Kasumi-1 (cell line): Measurements from ENCODE around the gene CLEC2L.
"Not testable (repeated sequence)": the region's sequence is repeated elsewhere in the genome, so short reads cannot be mapped to it uniquely, and the experiment has no call there.

Experiments
- DNase-seq, 2 experiments: peaks; one replicate each; lab custom pipeline; 2025; lab: John Stamatoyannopoulos, UW

The CLEC2L gene

GRCh38 chr7:139523968-139524815, 707 bp downstream of the CLEC2L start:
- DNase-seq: no peak

- DNase-seq: no peak
Observed at GRCh38 chr7:139525239-139525638, 1.8 kb downstream of the CLEC2L start.

GRCh38 chr7:139525750-139526149, 2.3 kb downstream of the CLEC2L start:
- DNase-seq: no peak

DNA sequence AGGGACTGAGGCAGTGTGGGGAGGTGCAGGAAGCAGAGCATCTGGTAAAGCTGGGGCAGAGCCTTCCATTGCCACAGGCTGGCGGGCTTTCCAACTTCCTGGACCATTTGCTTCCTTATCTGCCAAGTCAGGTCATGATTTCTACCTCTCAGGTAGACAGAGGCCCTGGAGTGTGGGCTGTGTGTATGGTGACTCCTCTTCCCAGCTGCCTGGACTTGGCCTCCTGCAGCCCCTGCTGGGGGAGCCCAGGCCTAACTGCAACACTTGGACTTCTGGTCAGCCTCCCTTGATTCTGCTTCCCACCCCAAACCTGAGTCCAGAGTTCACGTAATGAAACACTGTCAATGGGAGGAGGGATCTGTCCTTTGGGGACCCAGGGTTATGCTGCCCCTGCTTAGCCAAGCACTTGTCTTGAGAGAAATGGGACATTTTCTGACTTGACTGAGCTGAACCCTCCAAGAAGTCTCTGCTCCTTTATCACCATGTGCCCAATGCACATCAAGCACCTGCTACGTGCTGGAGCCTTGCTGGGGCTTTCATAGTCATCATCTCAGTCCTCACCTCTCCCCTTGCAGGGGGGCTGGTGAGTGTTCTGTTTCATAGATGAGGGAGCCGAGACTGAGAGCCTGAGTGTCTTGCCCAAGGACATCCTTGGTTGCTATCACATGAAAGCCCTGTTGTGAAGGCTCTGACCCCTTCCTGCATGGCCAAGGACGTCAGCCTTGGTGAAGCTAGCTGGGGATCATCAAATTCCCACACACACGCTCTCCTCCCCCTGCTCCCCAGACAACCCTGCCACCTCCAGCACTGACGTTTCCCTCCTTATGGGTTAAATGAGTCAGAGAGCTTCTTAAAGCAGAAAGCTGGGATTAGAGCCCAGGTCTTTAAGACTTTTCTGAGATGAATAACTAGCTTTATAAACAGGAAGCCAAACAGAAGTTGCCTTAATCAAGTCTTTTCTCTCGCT, 3.4 kb downstream of the CLEC2L start:
- DNase-seq: no peak

DNA sequence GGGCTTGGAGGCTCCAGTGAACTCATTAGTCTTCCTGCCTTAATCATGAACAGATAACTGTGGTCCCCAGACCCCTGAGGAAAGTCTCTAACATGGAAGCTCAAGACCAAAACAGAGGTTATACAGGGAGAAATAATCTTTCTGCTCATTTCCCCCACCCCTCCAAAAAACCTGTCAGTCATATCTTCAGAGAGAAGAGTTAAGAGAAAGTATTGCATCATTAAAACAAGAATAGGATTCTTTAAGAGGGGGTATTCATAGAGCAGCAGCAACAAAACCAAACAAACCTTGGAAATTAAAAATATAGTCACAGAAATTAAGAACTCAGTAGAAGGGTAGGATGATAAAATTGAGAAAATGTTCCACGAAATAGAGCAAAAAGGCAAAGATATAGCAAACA, 7.6 kb downstream of the CLEC2L start:
- no peak for DNase-seq

GRCh38 chr7:139532636-139533155, 9.2 kb downstream of the CLEC2L start:
- no peak for DNase-seq

- DNase-seq: no peak
Observed at GRCh38 chr7:139534096-139534495, 10.6 kb downstream of the CLEC2L start.

DNA sequence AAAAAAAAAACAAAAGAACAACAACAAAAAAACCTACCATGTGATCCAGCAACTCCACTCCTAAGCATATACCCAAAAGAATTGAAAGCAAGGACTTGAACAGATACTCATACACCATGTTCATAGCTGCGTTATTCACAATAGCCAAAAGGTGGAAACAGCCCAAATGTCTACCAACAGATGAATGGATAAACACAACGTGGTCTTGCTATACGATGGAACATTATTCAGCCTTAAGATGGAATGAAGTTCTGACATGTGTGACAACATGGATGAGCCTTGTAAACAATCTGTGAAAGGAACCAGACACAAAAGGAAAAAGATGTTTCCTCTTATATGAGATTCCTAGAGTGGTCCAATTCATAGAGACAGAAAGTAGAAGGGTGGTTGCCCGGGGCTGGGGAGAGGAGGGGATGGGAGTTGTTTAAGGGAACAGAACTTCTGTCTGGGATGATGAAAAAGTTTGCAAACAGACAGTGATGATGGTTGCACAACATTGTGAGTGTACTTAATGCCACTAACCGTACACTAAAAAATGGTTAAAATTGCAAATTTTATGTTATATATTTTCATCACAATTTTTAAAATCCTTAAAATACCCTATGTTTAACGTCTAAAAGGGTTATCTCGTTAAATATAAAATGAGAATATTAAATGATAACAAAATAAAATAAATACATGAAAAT, 11.6 kb downstream of the CLEC2L start:
- no peak for DNase-seq

GRCh38 chr7:139536152-139536551, 12.7 kb downstream of the CLEC2L start:
- DNase-seq: no peak

DNA sequence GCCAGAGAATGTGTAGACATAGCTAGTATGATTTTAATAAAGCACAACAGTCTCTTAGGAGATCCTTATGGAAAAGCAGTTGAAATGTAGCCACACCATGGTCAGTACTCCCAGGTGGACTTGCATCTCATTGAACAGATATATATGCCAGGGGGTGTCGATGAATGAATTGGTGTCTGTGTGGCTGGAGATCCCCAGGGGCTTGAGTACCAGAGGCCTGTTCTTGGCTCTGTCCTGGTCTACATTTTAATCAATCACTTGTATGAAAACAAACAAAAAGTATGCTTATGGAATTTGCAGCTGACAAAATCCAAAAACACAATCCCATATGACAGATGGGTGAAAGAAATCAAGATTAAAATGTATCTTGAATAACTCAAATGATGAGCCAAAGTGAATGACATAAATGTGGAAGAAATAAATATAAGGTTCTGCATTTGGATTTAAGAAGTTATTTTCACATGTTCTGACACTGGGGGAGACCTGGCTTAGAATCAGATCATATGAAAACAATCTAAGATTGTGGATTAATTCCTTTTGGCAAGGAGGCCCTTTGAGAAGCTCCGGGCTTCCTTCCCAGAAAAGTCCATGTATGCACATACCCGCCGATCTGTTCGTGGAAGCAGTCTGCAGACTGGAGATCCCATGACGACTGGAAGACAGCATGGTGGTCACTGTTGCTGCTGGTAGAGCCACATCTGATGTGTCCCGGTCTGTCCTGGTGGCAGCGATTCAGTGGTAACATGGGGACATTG, 15.6 kb downstream of the CLEC2L start:
- DNase-seq: no peak

- DNase-seq: no peak
Observed at GRCh38 chr7:139540203-139540602, 16.7 kb downstream of the CLEC2L start.

DNA sequence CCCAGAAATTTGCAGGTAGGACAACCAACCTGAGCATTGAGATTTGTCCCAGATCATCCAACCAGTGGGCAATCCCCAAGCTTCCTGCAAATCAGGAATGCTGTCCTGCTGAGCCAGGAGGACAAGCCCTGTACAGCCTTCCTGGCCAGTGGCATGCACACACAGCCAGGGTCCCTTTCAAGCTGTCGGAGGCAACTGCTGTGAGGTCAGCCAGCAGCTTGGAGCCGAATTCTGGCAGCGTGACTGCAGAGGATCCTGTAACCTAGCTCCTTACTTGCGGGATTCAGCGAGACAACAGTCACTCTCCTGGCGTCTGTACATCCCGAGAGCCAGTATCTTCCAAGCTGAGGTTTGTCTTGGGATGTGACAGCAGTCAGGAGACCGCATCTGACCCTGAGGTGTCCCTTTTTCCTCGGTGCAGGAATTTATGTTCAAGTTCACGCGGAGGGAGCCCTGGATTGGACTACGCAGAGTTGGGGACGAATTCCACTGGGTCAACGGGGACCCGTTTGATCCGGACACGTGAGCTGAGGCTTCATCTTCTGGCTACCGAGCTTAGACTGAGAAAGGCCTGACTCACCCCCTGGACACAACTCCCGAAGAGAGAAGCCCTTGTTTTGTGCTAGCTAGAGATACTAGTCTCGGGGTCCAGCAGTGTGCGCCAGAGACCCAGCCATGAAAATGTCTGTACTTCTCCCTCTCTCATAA, 18.3 kb downstream of the CLEC2L start:
- no peak for DNase-seq

DNA sequence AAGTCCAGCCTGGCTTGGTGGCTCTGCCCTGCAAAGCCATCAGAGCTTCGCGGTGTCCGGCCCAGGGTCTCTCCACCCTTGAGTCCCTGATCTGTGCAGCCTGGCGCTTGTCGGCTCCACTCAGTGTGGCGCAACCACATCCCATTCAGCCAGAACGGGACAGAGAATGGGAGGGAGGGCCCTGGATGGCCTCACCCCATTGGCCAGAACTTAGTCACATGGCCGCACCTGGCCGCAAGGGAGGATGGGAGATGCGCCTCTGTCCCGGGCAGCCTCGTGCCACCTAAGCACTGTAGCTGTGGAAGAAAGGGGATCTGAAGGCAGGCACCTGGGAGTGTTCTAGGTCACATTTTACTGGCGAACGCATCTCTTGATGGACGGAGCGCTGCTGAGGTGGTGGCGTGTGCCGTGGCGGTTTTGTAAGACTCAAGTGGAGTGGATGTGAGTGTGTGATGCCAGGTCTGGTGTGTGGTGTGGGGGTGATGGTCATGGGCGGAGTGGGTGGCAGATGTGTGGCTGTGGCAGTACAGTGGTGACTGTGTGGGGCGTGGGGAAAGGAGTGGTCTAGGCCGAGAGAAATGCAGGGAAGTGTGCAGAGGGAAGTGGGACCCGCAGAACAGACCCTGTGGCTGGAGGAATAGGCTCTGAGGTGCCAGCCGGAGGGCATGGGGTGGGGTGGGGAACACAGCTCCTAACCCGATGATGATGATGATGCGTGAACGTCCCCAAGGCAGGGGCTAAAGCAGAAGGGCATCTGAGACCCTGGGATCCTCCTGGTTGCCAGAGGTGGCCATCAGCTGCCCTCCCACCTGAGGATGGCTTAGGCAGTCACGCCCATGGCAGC, 19.0 kb downstream of the CLEC2L start:
- no peak for DNase-seq

DNA sequence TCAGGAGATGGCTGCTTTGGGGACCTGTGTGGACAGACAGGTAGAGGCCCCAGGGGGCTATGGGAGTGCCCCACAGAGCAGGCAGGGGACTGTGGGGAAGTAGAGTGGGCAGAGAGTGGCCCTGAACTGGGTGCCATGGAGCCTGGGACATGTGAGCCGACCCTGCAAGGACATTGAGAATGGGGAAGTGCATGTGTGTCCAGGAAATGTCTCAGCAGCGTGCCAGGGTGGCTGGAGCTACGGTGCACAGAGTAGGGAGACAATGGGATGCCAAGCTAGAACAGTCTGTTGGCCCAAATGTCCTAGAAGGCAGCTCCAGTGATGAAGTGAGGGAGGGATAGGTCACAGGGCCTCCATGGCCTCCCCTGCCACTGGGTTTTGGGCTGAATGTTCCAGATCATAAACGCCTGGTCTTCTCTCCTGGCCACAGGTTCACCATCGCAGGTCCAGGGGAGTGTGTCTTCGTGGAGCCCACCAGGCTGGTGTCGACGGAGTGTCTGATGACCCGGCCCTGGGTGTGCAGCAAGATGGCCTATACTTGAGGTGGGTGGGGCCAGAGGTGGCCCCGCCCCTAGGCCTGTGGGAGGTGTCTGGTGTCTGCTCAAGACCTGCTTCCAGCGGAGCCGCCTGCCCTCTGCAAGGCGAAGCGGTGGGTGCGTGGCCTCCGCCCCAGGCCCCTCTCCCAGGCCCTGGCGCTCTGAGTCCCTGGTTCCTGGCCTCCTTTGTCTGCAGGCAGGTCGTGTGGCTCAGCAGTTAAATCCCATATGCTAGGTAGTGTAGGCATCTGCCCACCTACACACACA, 20.5 kb downstream of the CLEC2L start:
- DNase-seq: peak; percentile 24 to 40

- no peak for DNase-seq
Observed at GRCh38 chr7:139544645-139545044, 21.2 kb downstream of the CLEC2L start.

GRCh38 chr7:139548302-139549028, 25.0 kb downstream of the CLEC2L start:
- no peak for DNase-seq

DNA sequence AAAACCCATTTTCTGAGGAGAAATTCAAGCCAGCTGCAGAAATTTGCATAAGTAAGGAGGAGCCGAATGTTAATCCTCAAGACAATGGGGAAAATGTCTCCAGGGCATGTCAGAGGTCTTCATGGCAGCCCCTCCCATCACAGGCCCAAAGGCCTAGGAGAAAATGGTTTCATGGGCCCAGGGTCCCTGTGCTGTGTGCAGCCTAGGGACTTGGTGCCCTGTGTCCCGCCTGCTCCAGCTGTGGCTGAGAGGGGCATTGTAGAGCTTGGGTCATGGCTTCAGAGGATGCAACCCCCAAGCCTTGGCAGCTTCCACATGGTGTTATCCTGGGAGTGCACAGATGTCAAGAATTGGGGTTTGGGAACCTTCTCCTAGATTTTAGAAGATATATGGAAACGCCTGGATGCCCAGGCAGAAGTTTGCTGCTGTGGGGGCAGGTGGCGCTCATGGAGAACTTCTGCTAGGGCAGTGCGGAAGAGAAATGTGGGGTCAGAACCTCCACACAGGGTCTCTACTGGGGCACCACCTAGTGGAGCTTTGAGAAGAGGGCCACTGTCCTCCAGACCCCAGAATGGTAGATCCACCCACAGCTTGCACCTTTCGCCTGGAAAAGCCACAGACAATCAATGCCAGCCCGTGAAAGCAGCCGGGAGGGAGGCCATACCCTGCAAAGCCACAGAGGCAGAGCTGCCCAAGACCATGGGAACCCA, 30.7 kb downstream of the CLEC2L start:
- not testable (repeated sequence) for DNase-seq
